HAP-1 (cell line): ENCODE measurements around the gene ACKR4.
"Not testable (repeated sequence)": the region's sequence is repeated elsewhere in the genome, so short reads cannot be mapped to it uniquely, and the experiment has no call there.

Experiments used
- DNase-seq, 2 experiments: peaks; one replicate each; pipeline ENCODE4 v3.0.0-alpha.2; 2016 to 2020; ENCODE audit warnings: low spot score in 2 of 2
- H3K27me3 ChIP-seq: fragments of 250-450 bp; sonication (Bioruptor Pico); 2 replicates; pipeline ENCODE4 v1.5.1; 2020; ENCODE audit warnings: low read depth, mild to moderate bottlenecking, moderate library complexity
- H3K36me3 ChIP-seq: fragments of 250-450 bp; sonication (Bioruptor Pico); replicated peaks from 2 replicates; pipeline ENCODE4 v1.5.1; 2020; ENCODE audit warnings: mild to moderate bottlenecking
- H3K4me1 ChIP-seq: fragments of 250-450 bp; sonication (Bioruptor Pico); 2 replicates; pipeline ENCODE4 v1.5.1; 2020; ENCODE audit warnings: mild to moderate bottlenecking
- H3K4me3 ChIP-seq: fragments of 250-450 bp; sonication (Bioruptor Pico); 2 replicates; pipeline ENCODE4 v1.5.1; 2020; ENCODE audit warnings: mild to moderate bottlenecking, moderate library complexity
- H3K9me3 ChIP-seq: fragments of 250-450 bp; sonication (Bioruptor Pico); 2 replicates; pipeline ENCODE4 v1.5.1; 2020; ENCODE audit warnings: mild to moderate bottlenecking, moderate library complexity
- in situ Hi-C: fragments of 300-500 bp; cut with MboI; formaldehyde crosslinking; loops from 3 replicates; pipeline ENCODE4 v1.14.3; 2020; ENCODE audit warnings: low sequenced_read_pairs, inconsistent platforms, mixed read lengths

Gene ACKR4

GRCh38 chr3:132605374-132605792 is 8.3 kb downstream of the ACKR4 start:
- no peak for DNase-seq
- Histone ChIP-seq H3K4me1 (peaks cover 5% of the 10 kb centered on the region), H3K36me3 (peaks cover 8% of the 10 kb centered on the region), H3K4me3 (no peak overlapping the region), H3K27me3 (no peaks in the 10 kb centered on the region), H3K9me3 (no peaks in the 10 kb centered on the region)
- in situ Hi-C loops, result no loop called here

- no peak for DNase-seq
- peaks cover 5% of the 10 kb centered on the region for H3K4me1 ChIP-seq
Measured at GRCh38 chr3:132606085-132606484, 9.0 kb downstream of the ACKR4 start.

GRCh38 chr3:132606620-132607019 is 9.6 kb downstream of the ACKR4 start:
- H3K4me1 ChIP-seq, H3K9me3 ChIP-seq, H3K36me3 ChIP-seq, in situ Hi-C loops, H3K4me3 ChIP-seq, H3K27me3 ChIP-seq: not testable (repeated sequence)
- DNase-seq, result peak in 1 of 2 experiments; percentile 11

More at GRCh38 chr3:132606085-132606484, 9.0 kb downstream of the ACKR4 start:
- H3K4me3 ChIP-seq, result no peak overlapping the region
- no peaks in the 10 kb centered on the region for H3K27me3 ChIP-seq
- H3K36me3 ChIP-seq, result peaks cover 8% of the 10 kb centered on the region
- in situ Hi-C loops, result no loop called here
- no peaks in the 10 kb centered on the region for H3K9me3 ChIP-seq

- in situ Hi-C loops, H3K4me3 ChIP-seq, H3K27me3 ChIP-seq, H3K4me1 ChIP-seq, DNase-seq, H3K36me3 ChIP-seq, H3K9me3 ChIP-seq: not testable (repeated sequence)
Measured at GRCh38 chr3:132615301-132615700, 18.2 kb downstream of the ACKR4 start.

- H3K4me3 ChIP-seq, result no peak overlapping the region
- no peaks in the 10 kb centered on the region for H3K36me3 ChIP-seq
- DNase-seq, result no peak
- no peaks in the 10 kb centered on the region for H3K27me3 ChIP-seq
- no peaks in the 10 kb centered on the region for H3K4me1 ChIP-seq
- no peaks in the 10 kb centered on the region for H3K9me3 ChIP-seq
- in situ Hi-C loops, result no loop called here
Measured at GRCh38 chr3:132615881-132616280, 18.8 kb downstream of the ACKR4 start.

GRCh38 chr3:132616780-132617179 is 19.7 kb downstream of the ACKR4 start:
- no peak for DNase-seq
- Histone ChIP-seq H3K4me3 (no peak overlapping the region), H3K27me3 (no peaks in the 10 kb centered on the region), H3K4me1 (no peaks in the 10 kb centered on the region), H3K36me3 (no peaks in the 10 kb centered on the region), H3K9me3 (no peaks in the 10 kb centered on the region)
- in situ Hi-C loops, result no loop called here

- in situ Hi-C loops, result no loop called here
- H3K27me3 ChIP-seq, result no peaks in the 10 kb centered on the region
- no peak for DNase-seq
- H3K4me3 ChIP-seq, result no peak overlapping the region
- H3K9me3 ChIP-seq, result no peaks in the 10 kb centered on the region
- no peaks in the 10 kb centered on the region for H3K4me1 ChIP-seq
- H3K36me3 ChIP-seq, result peaks cover 10% of the 10 kb centered on the region
Measured at GRCh38 chr3:132622148-132622547, 25.1 kb downstream of the ACKR4 start.

GRCh38 chr3:132622761-132623160 is 25.7 kb downstream of the ACKR4 start:
- H3K36me3 ChIP-seq, result peaks cover 12% of the 10 kb centered on the region
- no peaks in the 10 kb centered on the region for H3K27me3 ChIP-seq
- H3K4me3 ChIP-seq, result no peak overlapping the region
- no peak for DNase-seq
- H3K4me1 ChIP-seq, result no peaks in the 10 kb centered on the region
- in situ Hi-C loops, result no loop called here
- H3K9me3 ChIP-seq, result no peaks in the 10 kb centered on the region

GRCh38 chr3:132623646-132624045 is 26.6 kb downstream of the ACKR4 start:
- in situ Hi-C loops, result no loop called here

GRCh38 chr3:132624790-132625189 is 27.7 kb downstream of the ACKR4 start:
- Histone ChIP-seq H3K36me3 (peaks cover 15% of the 10 kb centered on the region), H3K9me3 (no peaks in the 10 kb centered on the region), H3K4me3 (no peak overlapping the region), H3K4me1 (no peaks in the 10 kb centered on the region), H3K27me3 (no peaks in the 10 kb centered on the region)
- DNase-seq, result no peak
- in situ Hi-C loops, result no loop called here

More at GRCh38 chr3:132623646-132624045, 26.6 kb downstream of the ACKR4 start:
- Histone ChIP-seq H3K27me3 (no peaks in the 10 kb centered on the region), H3K36me3 (peaks cover 15% of the 10 kb centered on the region), H3K9me3 (no peaks in the 10 kb centered on the region), H3K4me3 (no peak overlapping the region), H3K4me1 (no peaks in the 10 kb centered on the region)
- DNase-seq, result no peak

- Histone ChIP-seq H3K4me3 (no peak overlapping the region), H3K36me3 (peaks cover 15% of the 10 kb centered on the region), H3K4me1 (no peaks in the 10 kb centered on the region), H3K27me3 (no peaks in the 10 kb centered on the region), H3K9me3 (no peaks in the 10 kb centered on the region)
- DNase-seq, result no peak
- in situ Hi-C loops, result no loop called here
Measured at GRCh38 chr3:132625613-132626012, 28.5 kb downstream of the ACKR4 start.

- Histone ChIP-seq H3K4me1 (no peaks in the 10 kb centered on the region), H3K4me3 (no peak overlapping the region), H3K27me3 (no peaks in the 10 kb centered on the region), H3K9me3 (no peaks in the 10 kb centered on the region), H3K36me3 (peaks cover 15% of the 10 kb centered on the region)
- in situ Hi-C loops, result no loop called here
- peak; percentile 12 to 50 for DNase-seq
Measured at GRCh38 chr3:132626955-132627354, 29.9 kb downstream of the ACKR4 start.

- in situ Hi-C loops, result no loop called here
- Histone ChIP-seq H3K36me3 (peaks cover 15% of the 10 kb centered on the region), H3K27me3 (no peaks in the 10 kb centered on the region), H3K4me1 (no peaks in the 10 kb centered on the region), H3K4me3 (no peak overlapping the region), H3K9me3 (no peaks in the 10 kb centered on the region)
- no peak for DNase-seq
Measured at GRCh38 chr3:132628157-132628556, 31.1 kb downstream of the ACKR4 start.

GRCh38 chr3:132629928-132630327 is 32.9 kb downstream of the ACKR4 start:
- no peaks in the 10 kb centered on the region for H3K27me3 ChIP-seq
- in situ Hi-C loops, result no loop called here
- peaks cover 15% of the 10 kb centered on the region for H3K36me3 ChIP-seq
- no peak overlapping the region for H3K4me3 ChIP-seq
- no peak for DNase-seq
- no peaks in the 10 kb centered on the region for H3K4me1 ChIP-seq
- H3K9me3 ChIP-seq, result no peaks in the 10 kb centered on the region

GRCh38 chr3:132630612-132631011 is 33.5 kb downstream of the ACKR4 start:
- DNase-seq, result no peak
- H3K36me3 ChIP-seq, result peaks cover 15% of the 10 kb centered on the region
- no peaks in the 10 kb centered on the region for H3K27me3 ChIP-seq
- H3K4me1 ChIP-seq, result no peaks in the 10 kb centered on the region
- in situ Hi-C loops, result no loop called here
- H3K4me3 ChIP-seq, result no peak overlapping the region
- no peaks in the 10 kb centered on the region for H3K9me3 ChIP-seq
